MM.1S (cell line): ENCODE measurements around the gene PTPRK.

ENCODE experiments used
- CTCF ChIP-seq: fragments of 300-600 bp; sonication (generic); IDR thresholded peaks from 2 replicates; pipeline ENCODE4 v1.5.1; 2016; ENCODE audit warnings: antibody characterized with exemption, low read length, mixed read lengths
- EZH2 ChIP-seq: fragments of 300-600 bp; sonication (generic); optimal IDR thresholded peaks from 2 replicates; pipeline ENCODE3; 2017; ENCODE audit warnings: low read depth, mild to moderate bottlenecking, antibody characterized with exemption, low read length, mixed read lengths

- no peak for TF ChIP-seq CTCF
- no peak for TF ChIP-seq EZH2
These were observed 389.4 kb downstream of the PTPRK start for GRCh38 chr6:128131036-128131435.
